ENCODE results near the gene KRR1.

Gene KRR1

GRCh38 chr12:75511116-75512048, at the start of gene KRR1:
Gene KRR1 (minus strand): TSS chr12:75511609. CDS start chr12:75511597, 12 bp downstream.
- DNase-seq, result peak; percentile 86 to 91

- DNase-seq, result no peak
These were observed 48.8 kb upstream of the KRR1 start for GRCh38 chr12:75560167-75560566.

GRCh38 chr12:75558287-75558686, 46.9 kb upstream of the KRR1 start:
- DNase-seq, result no peak

- no peak for DNase-seq
These were observed 45.0 kb upstream of the KRR1 start for GRCh38 chr12:75556311-75556899.

- DNase-seq, result no peak
These were observed 43.1 kb upstream of the KRR1 start for GRCh38 chr12:75554556-75554880.

- DNase-seq, result no peak
These were observed 42.6 kb upstream of the KRR1 start for GRCh38 chr12:75553836-75554555.

- no peak for DNase-seq
These were observed 42.0 kb upstream of the KRR1 start for GRCh38 chr12:75553398-75553797.

GRCh38 chr12:75551477-75551876, 40.1 kb upstream of the KRR1 start:
- DNase-seq, result no peak

- no peak for DNase-seq
These were observed 39.2 kb upstream of the KRR1 start for GRCh38 chr12:75550401-75551240.

- DNase-seq, result no peak
These were observed 38.6 kb upstream of the KRR1 start for GRCh38 chr12:75549989-75550388.

GRCh38 chr12:75548879-75549278, 37.5 kb upstream of the KRR1 start:
- no peak for DNase-seq

- no peak for DNase-seq
These were observed 34.2 kb upstream of the KRR1 start for GRCh38 chr12:75545636-75546035.

- DNase-seq, result no peak
These were observed 32.1 kb upstream of the KRR1 start for GRCh38 chr12:75543529-75543928.

GRCh38 chr12:75542942-75543341, 31.5 kb upstream of the KRR1 start:
- no peak for DNase-seq

GRCh38 chr12:75539889-75540288, 28.5 kb upstream of the KRR1 start:
- DNase-seq, result no peak

GRCh38 chr12:75533239-75533638, 21.8 kb upstream of the KRR1 start:
- DNase-seq, result no peak

- DNase-seq, result no peak
These were observed 18.4 kb upstream of the KRR1 start for GRCh38 chr12:75529826-75530225.

- DNase-seq, result no peak
These were observed 17.9 kb upstream of the KRR1 start for GRCh38 chr12:75529316-75529715.

- DNase-seq, result no peak
These were observed 17.3 kb upstream of the KRR1 start for GRCh38 chr12:75528692-75529091.

- DNase-seq, result no peak
These were observed 16.9 kb upstream of the KRR1 start for GRCh38 chr12:75528272-75528671.

- peak; percentile 6 to 23 for DNase-seq
These were observed 15.5 kb upstream of the KRR1 start for GRCh38 chr12:75526655-75527511.

GRCh38 chr12:75525263-75525662, 13.9 kb upstream of the KRR1 start:
- no peak for DNase-seq

Data from activated CD4-positive, alpha-beta T cell treated with anti-CD3 and anti-CD28 coated beads, Interleukin-2, amount 50 U/mL, for 48 hours (primary cell).